Measurements from ENCODE around the gene TTC6.

TTC6 gene

DNA sequence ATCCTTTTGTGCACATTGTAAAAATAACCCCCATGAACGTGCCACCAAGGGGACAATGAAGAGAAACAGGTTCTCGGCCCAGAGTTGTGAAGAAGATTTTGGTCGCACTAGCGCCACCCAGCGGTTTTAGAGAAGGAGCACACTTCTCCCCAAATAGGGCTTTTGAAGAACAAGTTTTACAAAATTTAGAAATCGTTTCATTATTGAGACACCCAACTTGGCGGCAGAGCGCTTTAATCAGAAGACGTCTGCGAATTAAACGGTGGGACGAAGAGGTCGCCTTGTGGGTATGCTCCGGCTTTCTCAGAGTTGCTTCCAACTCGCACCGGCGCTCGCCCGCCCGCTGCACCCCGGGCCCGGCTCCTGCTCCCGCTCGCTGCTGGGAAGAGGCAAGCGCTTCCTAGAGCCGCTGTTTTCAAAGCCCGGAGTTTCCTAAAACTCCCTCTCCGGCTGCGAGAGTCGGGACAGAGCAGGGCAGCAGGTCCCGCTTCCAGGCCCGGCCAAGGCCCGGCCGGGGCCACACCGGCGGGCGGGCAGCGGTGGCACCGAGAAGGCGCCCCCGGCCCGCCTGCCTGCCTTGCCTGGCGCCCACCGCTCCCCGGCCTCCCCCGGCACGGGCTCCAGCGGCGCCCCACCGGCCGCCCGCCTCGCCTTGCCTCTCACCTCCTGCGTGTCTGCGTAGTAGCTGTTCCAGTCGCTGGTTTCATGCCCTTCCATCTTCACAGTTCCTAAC, 1.0 kb upstream of the TTC6 start:
- intact Hi-C loops (cut with DNase I), result no loop called here
- DNase-seq, result peak in 16 of 42 donors; percentile 20 to 68 (median 39)

DNA sequence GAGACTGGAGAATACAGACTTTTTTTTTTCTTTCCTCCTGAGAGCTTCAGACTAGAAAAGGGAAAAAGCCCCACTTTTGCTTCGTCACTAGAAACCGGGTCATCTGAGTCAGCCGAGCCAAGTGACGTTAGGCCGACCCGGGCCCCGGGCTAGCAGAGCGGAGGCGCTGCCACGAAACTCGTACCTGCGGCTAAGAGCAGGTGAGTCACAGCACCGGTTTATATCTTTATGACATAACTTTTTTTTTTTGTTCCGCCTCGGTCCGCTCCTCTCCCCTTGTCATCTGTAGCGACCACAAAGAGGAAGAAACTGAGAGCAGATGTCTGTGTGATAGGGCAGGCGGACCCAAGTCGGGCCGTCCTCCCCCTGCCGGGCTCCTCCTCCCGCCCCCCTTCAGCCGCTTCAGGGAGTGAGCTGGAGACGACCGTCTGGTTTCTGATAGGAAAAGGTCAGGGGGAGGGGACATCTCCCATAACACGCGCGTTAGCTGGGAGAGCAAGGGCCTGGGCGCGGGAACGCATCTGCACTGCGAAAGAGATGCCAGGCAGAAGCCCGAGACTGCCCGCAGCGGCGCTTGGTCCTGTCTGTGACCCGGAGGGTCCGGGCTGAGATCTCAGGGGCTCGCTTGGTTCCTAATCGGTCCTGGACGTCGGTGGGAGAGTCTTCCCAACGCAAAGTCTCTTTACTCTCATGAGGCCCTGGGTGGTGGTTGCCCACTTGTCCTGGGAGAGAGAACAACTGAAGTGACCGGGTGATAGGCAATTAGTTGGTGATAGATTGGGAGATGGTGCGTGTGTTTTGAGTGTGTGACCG, 586 bp downstream of the TTC6 start:
- intact Hi-C loops (cut with DNase I), result no loop called here
- DNase-seq, result no peak

DNA sequence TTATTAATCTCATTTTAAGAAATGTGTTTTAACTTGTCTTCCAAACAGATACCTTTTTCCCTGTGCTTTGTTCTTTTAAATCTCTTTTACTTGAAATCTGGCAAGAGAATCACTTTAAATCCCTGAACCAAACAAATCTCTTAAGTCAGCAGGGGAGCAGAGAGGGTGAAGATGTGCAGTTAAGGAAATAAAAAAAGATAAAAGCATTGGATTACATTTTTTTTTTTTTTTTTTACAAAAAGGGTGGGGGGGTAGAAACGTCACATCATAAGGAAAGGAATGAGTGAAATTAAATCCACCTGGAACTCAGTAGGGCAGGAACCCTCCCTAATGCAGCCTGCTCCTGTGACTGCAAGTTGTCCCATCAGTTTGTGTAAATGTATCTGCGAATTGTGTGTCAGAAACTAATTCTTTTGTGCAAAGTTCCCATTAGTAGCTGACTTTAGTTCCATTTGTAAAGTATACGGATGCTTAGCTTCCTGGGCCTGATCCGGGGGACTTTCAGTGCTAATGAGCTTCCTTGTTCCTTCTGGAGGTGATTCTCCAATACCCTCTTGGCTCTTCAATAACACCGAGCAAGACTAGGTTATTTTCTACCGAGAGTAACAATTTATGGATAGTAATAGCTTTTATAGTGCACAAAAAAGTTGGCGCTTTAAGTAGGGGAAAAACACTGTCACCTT, 1.5 kb downstream of the TTC6 start:
- intact Hi-C loops (cut with DNase I), result no loop called here
- DNase-seq, result no peak

DNA sequence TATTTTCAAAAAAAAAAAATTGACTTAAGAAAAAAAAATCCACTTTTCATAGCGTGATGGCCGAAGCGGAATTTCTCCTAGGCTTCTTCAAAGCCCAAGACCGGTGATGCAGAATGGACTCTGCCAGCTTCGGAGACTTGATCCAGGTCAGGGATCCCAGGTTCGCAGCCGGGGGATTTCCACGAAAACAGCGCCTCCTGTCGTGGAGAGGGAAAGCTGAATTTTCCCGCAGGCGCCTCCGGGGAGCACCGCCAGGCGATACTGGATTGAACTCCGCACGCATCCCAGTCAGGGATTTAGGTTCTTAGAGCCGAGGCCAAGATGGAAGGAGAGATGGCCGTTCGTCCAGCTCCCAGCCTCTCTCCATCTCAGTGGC, 2.1 kb downstream of the TTC6 start:
- no peak for DNase-seq
- intact Hi-C loops (cut with DNase I), result no loop called here

DNA sequence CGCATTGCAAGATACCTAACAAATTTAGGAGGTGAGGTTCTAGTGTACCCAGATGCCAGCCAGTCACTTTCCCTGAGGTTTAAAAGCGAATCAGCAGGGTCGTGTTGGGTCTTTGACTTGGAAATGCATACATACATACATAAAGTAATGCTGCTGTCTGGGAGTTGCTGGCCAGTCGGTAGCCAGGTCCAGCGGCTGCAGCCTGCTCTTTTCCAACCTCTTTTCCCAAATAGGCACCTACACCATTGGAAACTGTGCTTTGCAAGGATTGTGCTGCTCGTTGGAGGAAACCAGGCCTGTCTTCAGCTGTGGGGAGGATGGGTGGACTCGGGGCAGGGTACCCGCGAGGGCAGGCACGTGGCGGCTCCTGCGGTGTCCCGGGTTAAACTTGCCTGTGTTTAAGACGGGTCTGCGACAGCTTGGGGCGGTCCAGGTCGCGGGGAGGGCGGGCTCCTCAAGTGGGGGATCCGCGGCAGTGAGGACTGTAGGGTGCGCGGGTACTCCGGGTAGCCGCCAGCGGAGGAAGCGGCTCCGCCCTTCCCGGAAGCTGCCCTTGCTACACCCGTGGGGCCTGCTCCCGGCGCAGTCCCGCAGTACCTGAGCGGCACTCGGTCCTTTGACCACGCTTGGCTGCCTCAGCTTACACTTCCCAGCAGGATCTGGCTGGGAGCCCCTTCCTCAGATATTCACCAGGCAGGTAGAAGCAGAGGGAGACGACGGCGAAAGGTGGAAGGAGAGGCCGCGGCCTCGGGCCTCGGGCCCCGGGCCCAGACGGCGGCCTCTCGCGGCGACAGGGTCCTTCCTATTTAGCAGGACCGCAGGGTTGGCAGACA, 2.7 kb downstream of the TTC6 start:
- no peak for DNase-seq
- intact Hi-C loops (cut with DNase I), result no loop called here

- intact Hi-C loops (cut with DNase I), result no loop called here
- no peak for DNase-seq
Observed at GRCh38 chr14:37598747-37599506, 3.5 kb downstream of the TTC6 start.

GRCh38 chr14:37599507-37600368, 4.3 kb downstream of the TTC6 start:
- no peak for DNase-seq
- intact Hi-C loops (cut with DNase I), result no loop called here

GRCh38 chr14:37600880-37601741, 5.7 kb downstream of the TTC6 start:
- no peak for DNase-seq
- intact Hi-C loops (cut with DNase I), result no loop called here

DNA sequence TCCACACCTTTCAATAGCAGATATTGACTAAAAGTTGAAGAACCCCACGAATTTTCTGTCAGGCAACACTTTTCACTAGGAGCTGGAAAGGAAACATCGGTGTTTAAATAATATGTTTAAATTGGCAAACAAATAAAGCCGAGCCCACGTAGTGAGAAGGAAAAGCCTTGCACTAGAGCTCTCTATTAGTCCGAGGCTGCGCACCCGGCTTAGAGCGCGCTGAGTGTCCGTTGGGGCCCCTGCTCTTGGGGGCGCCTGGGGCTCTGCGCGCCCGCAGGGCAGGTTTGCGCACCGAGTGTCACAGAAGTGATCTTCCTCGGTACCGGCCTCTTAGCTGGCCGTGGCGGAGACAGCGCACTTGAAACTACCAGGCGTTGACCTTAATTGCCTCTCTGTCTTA, 6.4 kb downstream of the TTC6 start:
- no peak for DNase-seq

GRCh38 chr14:37602605-37603453, 7.4 kb downstream of the TTC6 start:
- DNase-seq, result no peak
- intact Hi-C loops (cut with DNase I), result no loop called here

More for the DNA sequence above, 6.4 kb downstream of the TTC6 start:
- intact Hi-C loops (cut with DNase I), result no loop called here

DNA sequence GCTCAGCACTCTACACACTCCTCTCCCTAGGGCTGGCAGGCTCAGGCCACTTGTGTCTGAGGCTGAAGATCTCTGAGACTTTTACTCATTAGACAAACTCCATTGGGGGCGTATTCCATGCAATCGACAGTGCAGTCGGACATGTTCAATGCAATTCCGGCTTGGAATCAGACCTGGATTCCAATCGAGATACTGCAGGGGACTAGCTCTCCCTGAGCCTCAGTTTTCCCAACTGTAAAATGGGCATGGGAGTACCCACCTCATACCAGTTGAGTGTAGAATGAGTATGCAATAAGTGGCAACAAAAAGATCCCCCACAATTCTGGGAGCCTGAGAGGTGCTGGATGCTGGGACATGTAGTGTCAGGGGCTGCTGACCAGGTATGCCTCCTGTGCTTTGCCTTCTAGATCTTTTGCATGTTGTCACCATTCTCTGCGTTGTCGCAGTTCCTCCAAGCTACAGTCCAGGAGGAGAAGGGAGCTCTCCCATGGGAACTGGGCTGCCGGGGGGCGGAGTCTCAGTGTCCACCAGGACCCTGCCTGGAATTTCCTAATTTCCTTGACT, 8.3 kb downstream of the TTC6 start:
- DNase-seq, result no peak
- intact Hi-C loops (cut with DNase I), result no loop called here

GRCh38 chr14:37606678-37607077, 11.2 kb downstream of the TTC6 start:
- intact Hi-C loops (cut with DNase I), result no loop called here

DNA sequence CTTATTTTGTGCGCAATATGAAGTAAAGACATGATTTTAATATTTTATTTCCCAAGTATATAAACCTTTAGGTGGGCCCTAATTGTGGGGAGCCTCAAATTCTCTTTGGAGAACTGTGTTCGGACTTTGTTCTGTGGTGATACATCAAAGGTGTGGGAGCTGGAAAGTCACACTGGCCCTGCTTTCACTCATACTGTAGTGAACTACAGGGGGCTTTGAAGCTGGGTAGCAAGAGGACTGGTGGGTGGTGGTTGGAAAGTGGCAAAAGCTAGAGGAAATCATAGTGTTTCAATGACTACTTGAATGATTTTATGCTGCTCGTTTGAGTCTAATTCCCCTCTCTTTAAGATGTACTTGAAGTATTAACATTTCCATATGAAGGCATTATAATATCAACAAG, 13.2 kb downstream of the TTC6 start:
- DNase-seq, result no peak
- intact Hi-C loops (cut with DNase I), result no loop called here

More at GRCh38 chr14:37606678-37607077, 11.2 kb downstream of the TTC6 start:
- DNase-seq, result no peak

DNA sequence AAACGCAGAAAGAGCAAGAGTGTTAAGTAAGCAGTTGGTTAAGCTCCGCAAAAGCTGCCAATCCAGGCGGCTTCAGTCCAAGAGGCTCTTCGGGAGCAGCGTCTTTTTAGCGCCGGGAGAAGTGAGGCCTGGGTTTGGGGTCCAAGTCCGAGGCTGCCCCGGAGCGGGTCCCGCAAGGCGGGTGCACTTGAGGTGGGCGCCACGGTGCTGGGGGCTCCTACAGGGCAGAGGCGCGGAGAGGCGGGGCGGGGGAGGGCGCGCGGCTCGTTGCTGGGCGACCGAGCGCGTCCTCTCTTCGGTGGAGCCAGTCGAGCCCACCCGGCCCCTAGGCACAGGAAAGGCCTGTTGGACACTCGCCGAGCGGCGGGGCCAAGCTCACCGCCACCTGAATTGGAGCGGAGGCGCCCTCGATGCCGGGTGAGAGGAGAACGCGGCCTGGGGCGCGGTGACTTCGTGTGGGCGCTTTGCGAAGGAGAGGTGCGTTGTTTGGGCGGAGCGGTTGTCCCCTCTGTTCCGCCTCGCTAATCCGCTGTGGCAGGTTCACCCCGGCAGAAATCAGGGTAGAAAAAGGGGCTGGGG, 15.6 kb downstream of the TTC6 start:
- DNase-seq, result no peak
- intact Hi-C loops (cut with DNase I), result no loop called here
